PFSK-1 (cell line): ENCODE measurements around the gene MGLL.

ENCODE experiments used
- FOXP2 ChIP-seq: optimal IDR thresholded peaks from 2 replicates; pipeline ENCODE3; 2011; ENCODE audit warnings: borderline replicate concordance, control low read depth, inconsistent platforms; ENCODE audit not compliant: insufficient read depth; ENCODE audit errors: extremely low read length, extremely low read depth
- POLR2AphosphoS5 ChIP-seq: IDR thresholded peaks from 2 replicates; pipeline ENCODE4 v1.6.1; 2012; ENCODE audit warnings: low read depth, mild to moderate bottlenecking, control low read depth, low read length, moderate library complexity
- SIN3A ChIP-seq: IDR thresholded peaks from 2 replicates; pipeline ENCODE4 v1.6.1; 2012; ENCODE audit warnings: mild to moderate bottlenecking, low read length, moderate library complexity, borderline replicate concordance; ENCODE audit not compliant: insufficient read depth
- TAF1 ChIP-seq: IDR thresholded peaks from 2 replicates; pipeline ENCODE4 v1.6.1; 2012; ENCODE audit warnings: low read length, control low read depth, borderline replicate concordance; ENCODE audit not compliant: insufficient read depth
- TF ChIP-seq, protein P1 (sequence below), 2 experiments: IDR thresholded peaks; 2 replicates each; pipeline versions ENCODE4 v1.6.1 to v1.8.0; 2011 to 2012; ENCODE audit warnings: low read depth in 2 of 2, low read length in 2 of 2, control low read depth in 1 of 2, inconsistent platforms in 1 of 2, mild to moderate bottlenecking in 1 of 2, moderate library complexity in 1 of 2; ENCODE audit not compliant: insufficient read depth in 1 of 2

The MGLL gene

GRCh38 chr3:127663151-127663550, 159.2 kb downstream of the MGLL start:
- TF ChIP-seq SIN3A (no peak), FOXP2 (no peak), TAF1 (no peak), POLR2AphosphoS5 (no peak)
- TF ChIP-seq, protein P1, sequence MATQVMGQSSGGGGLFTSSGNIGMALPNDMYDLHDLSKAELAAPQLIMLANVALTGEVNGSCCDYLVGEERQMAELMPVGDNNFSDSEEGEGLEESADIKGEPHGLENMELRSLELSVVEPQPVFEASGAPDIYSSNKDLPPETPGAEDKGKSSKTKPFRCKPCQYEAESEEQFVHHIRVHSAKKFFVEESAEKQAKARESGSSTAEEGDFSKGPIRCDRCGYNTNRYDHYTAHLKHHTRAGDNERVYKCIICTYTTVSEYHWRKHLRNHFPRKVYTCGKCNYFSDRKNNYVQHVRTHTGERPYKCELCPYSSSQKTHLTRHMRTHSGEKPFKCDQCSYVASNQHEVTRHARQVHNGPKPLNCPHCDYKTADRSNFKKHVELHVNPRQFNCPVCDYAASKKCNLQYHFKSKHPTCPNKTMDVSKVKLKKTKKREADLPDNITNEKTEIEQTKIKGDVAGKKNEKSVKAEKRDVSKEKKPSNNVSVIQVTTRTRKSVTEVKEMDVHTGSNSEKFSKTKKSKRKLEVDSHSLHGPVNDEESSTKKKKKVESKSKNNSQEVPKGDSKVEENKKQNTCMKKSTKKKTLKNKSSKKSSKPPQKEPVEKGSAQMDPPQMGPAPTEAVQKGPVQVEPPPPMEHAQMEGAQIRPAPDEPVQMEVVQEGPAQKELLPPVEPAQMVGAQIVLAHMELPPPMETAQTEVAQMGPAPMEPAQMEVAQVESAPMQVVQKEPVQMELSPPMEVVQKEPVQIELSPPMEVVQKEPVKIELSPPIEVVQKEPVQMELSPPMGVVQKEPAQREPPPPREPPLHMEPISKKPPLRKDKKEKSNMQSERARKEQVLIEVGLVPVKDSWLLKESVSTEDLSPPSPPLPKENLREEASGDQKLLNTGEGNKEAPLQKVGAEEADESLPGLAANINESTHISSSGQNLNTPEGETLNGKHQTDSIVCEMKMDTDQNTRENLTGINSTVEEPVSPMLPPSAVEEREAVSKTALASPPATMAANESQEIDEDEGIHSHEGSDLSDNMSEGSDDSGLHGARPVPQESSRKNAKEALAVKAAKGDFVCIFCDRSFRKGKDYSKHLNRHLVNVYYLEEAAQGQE (IDR thresholded peaks at IDR 0.05; ENCODE audit: insufficient read depth in 1 of 2, low read depth in 2 of 2, low read length in 2 of 2), result no peak

DNA sequence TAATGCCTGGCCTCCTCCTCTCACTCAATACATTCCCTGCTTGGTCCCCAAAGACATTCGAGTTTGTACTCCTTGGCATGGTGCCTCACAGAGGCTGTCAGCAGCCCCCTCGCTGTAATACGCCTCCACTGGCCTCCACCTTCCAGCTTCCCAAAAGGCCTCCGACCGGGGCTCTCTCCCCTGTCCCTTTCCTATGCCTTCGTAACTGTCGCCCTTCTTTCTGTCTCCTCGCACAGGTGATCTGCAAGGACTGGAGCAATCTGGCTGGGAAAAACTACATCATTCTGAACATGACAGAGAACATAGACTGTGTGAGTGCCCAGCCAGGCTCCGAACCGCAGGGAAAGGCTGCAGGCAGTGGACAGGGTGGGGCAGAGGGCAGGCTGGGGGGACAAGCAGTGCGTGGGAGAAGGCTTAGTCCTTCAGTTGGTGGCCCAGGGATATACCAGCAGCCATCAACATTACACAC, 160.3 kb downstream of the MGLL start:
- TF ChIP-seq POLR2AphosphoS5 (no peak), TAF1 (no peak), FOXP2 (no peak), SIN3A (no peak)
- TF ChIP-seq, protein P1 (IDR thresholded peaks at IDR 0.05; ENCODE audit: insufficient read depth in 1 of 2, low read depth in 2 of 2, low read length in 2 of 2), result no peak

DNA sequence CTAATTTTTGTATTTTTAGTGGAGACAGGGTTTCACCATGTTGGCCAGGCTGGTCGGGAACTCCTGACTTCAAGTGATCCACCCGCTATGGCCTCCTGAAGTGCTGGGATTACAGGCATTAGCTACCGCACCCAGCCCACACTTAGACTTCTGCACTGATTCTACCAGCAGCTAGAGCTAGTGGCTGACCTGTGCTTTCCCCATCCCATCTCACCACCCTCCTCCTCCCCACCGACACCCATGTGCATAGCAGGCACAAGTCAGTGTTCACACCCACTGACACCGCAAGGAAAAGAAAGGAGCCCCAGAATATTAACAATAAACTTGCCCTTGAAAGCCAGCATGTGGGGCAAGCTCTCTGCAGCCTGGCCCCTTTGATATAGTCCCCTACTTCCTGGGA, 160.7 kb downstream of the MGLL start:
- TF ChIP-seq SIN3A, result no peak
- TF ChIP-seq, protein P1 (IDR thresholded peaks at IDR 0.05; ENCODE audit: insufficient read depth in 1 of 2, low read depth in 2 of 2, low read length in 2 of 2), result no peak
- TF ChIP-seq FOXP2, result no peak
- TF ChIP-seq TAF1, result no peak

DNA sequence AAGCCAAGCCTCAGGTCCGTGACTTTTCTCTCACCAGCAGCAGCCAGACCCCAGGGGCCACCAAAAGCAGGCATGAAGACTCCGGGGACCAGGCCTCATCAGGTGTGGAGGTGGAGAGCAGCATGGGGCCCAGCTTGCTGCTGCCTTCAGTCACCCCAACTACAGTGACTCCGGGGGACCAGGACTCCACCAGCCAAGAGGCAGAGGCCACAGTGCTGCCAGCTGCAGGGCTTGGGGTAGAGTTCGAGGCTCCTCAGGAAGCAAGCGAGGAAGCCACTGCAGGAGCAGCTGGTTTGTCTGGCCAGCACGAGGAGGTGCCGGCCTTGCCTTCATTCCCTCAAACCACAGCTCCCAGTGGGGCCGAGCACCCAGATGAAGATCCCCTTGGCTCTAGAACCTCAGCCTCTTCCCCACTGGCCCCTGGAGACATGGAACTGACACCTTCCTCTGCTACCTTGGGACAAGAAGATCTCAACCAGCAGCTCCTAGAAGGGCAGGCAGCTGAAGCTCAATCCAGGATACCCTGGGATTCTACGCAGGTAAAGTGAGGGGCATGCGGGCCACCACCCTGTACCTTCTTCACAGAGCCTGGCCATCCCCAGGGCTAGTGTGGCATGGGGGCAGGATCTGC, 161.6 kb downstream of the MGLL start:
- TF ChIP-seq FOXP2 (no peak), POLR2AphosphoS5 (no peak), SIN3A (no peak), TAF1 (no peak)
- TF ChIP-seq, protein P1 (IDR thresholded peaks at IDR 0.05; ENCODE audit: insufficient read depth in 1 of 2, low read depth in 2 of 2, low read length in 2 of 2), result no peak

GRCh38 chr3:127658234-127658633, 164.1 kb downstream of the MGLL start:
- TF ChIP-seq, protein P1 (IDR thresholded peaks at IDR 0.05; ENCODE audit: insufficient read depth in 1 of 2, low read depth in 2 of 2, low read length in 2 of 2), result no peak
- no peak for TF ChIP-seq POLR2AphosphoS5
